ENCODE results near the gene SLC48A1. TPM values are rescaled to one million over a fixed set of nuclear protein-coding genes. Genes with fewer than 3 reads are reported as not detected.
A peak's percentile ranks its signal among the peaks of the same experiment; 100 is the strongest.

SLC48A1 gene
- total RNA-seq, 2 donors from 2014 or later = 5.2 to 7.4 TPM

- Mint-ChIP-seq H3K36me3 (no peaks in the 10 kb centered on the region), H3K27ac (peak overlapping the region in 1 of 2 donors; percentile 68), H3K9me3 (no peaks in the 10 kb centered on the region)
- ATAC-seq (no peak), DNase-seq (ENCODE audit: low spot score in 2 of 2) (no peak)
Measured at GRCh38 chr12:47751561-47751960, 21.5 kb upstream of the SLC48A1 start.

- Mint-ChIP-seq H3K9me3 (no peaks in the 10 kb centered on the region), H3K27ac (no peak overlapping the region), H3K36me3 (no peaks in the 10 kb centered on the region)
- no peak for DNase-seq (ENCODE audit: low spot score in 2 of 2)
- ATAC-seq = no peak
Measured at GRCh38 chr12:47752121-47752520, 20.9 kb upstream of the SLC48A1 start.

- no peaks in the 10 kb centered on the region for H3K9me3 Mint-ChIP-seq
- no peaks in the 10 kb centered on the region for H3K36me3 Mint-ChIP-seq
- DNase-seq (ENCODE audit: low spot score in 2 of 2) = no peak
- H3K27ac Mint-ChIP-seq = no peak overlapping the region
- no peak for ATAC-seq
Measured at GRCh38 chr12:47752552-47752951, 20.5 kb upstream of the SLC48A1 start.

- ATAC-seq = no peak
- no peak for DNase-seq (ENCODE audit: low spot score in 2 of 2)
- no peaks in the 10 kb centered on the region for H3K9me3 Mint-ChIP-seq
- no peaks in the 10 kb centered on the region for H3K36me3 Mint-ChIP-seq
- H3K27ac Mint-ChIP-seq = no peak overlapping the region
Measured at GRCh38 chr12:47753021-47754001, 19.7 kb upstream of the SLC48A1 start.

GRCh38 chr12:47754126-47754525 is 18.9 kb upstream of the SLC48A1 start:
- H3K9me3 Mint-ChIP-seq = no peaks in the 10 kb centered on the region
- no peaks in the 10 kb centered on the region for H3K36me3 Mint-ChIP-seq
- DNase-seq (ENCODE audit: low spot score in 2 of 2) (no peak), ATAC-seq (no peak)
- no peak overlapping the region for H3K27ac Mint-ChIP-seq

GRCh38 chr12:47754881-47755280 is 18.2 kb upstream of the SLC48A1 start:
- ATAC-seq (no peak), DNase-seq (ENCODE audit: low spot score in 2 of 2) (no peak)
- Mint-ChIP-seq H3K27ac (peak overlapping the region in 1 of 2 donors; percentile 28), H3K36me3 (no peaks in the 10 kb centered on the region), H3K9me3 (no peaks in the 10 kb centered on the region)

GRCh38 chr12:47755655-47756562 is 17.1 kb upstream of the SLC48A1 start:
- no peaks in the 10 kb centered on the region for H3K9me3 Mint-ChIP-seq
- ATAC-seq = peak; percentile 23 to 28
- H3K36me3 Mint-ChIP-seq = no peaks in the 10 kb centered on the region
- no peak for DNase-seq (ENCODE audit: low spot score in 2 of 2)
- H3K27ac Mint-ChIP-seq = peak overlapping the region in 1 of 2 donors; percentile 28

- Mint-ChIP-seq H3K36me3 (no peaks in the 10 kb centered on the region), H3K27ac (no peak overlapping the region), H3K9me3 (no peaks in the 10 kb centered on the region)
- DNase-seq (ENCODE audit: low spot score in 2 of 2) (no peak), ATAC-seq (no peak)
Measured at GRCh38 chr12:47757364-47757839, 15.6 kb upstream of the SLC48A1 start.

GRCh38 chr12:47757840-47758583 is 15.0 kb upstream of the SLC48A1 start:
- no peaks in the 10 kb centered on the region for H3K36me3 Mint-ChIP-seq
- no peak overlapping the region for H3K27ac Mint-ChIP-seq
- no peaks in the 10 kb centered on the region for H3K9me3 Mint-ChIP-seq
- ATAC-seq (no peak), DNase-seq (ENCODE audit: low spot score in 2 of 2) (no peak)

- no peaks in the 10 kb centered on the region for H3K9me3 Mint-ChIP-seq
- H3K27ac Mint-ChIP-seq = no peak overlapping the region
- DNase-seq (ENCODE audit: low spot score in 2 of 2) (no peak), ATAC-seq (no peak)
- no peaks in the 10 kb centered on the region for H3K36me3 Mint-ChIP-seq
Measured at GRCh38 chr12:47758584-47758833, 14.5 kb upstream of the SLC48A1 start.

GRCh38 chr12:47758834-47759690 is 14.0 kb upstream of the SLC48A1 start, which contains the start of gene RAPGEF3:
TSS of gene RAPGEF3 (minus strand) at chr12:47758880. CDS start at chr12:47758556, 324 bp downstream.
- Mint-ChIP-seq H3K27ac (peak within 1 kb of the TSS in 1 of 2 donors; percentile 34), H3K36me3 (no peaks in the 10 kb centered on the region), H3K9me3 (no peaks in the 10 kb centered on the region)
- peak; percentile 84 to 92 for ATAC-seq
- peak; percentile 68 to 86 for DNase-seq (ENCODE audit: low spot score in 2 of 2)

GRCh38 chr12:47762850-47763465 is 10.1 kb upstream of the SLC48A1 start:
- H3K27ac Mint-ChIP-seq = no peak overlapping the region
- no peaks in the 10 kb centered on the region for H3K9me3 Mint-ChIP-seq
- no peak for ATAC-seq
- DNase-seq (ENCODE audit: low spot score in 2 of 2) = no peak
- H3K36me3 Mint-ChIP-seq = no peaks in the 10 kb centered on the region

GRCh38 chr12:47763481-47764346 is 9.3 kb upstream of the SLC48A1 start:
- Mint-ChIP-seq H3K36me3 (no peaks in the 10 kb centered on the region), H3K27ac (no peak overlapping the region), H3K9me3 (no peaks in the 10 kb centered on the region)
- no peak for DNase-seq (ENCODE audit: low spot score in 2 of 2)
- no peak for ATAC-seq

- Mint-ChIP-seq H3K36me3 (no peaks in the 10 kb centered on the region), H3K9me3 (no peaks in the 10 kb centered on the region), H3K27ac (no peak overlapping the region)
- DNase-seq (ENCODE audit: low spot score in 2 of 2) = no peak
- peak in 1 of 2 donors; percentile 2 for ATAC-seq
Measured at GRCh38 chr12:47766502-47767215, 6.4 kb upstream of the SLC48A1 start.

All from activated naive CD4-positive, alpha-beta T cell treated with anti-CD3 and anti-CD28 coated beads, Interleukin-2, amount 50 U/mL, for 72 hours (primary cell).